Measurements from ENCODE around the gene ARHGEF19.
"Not testable (repeated sequence)": the region's sequence is repeated elsewhere in the genome, so short reads cannot be mapped to it uniquely, and the experiment has no call there.

DNA sequence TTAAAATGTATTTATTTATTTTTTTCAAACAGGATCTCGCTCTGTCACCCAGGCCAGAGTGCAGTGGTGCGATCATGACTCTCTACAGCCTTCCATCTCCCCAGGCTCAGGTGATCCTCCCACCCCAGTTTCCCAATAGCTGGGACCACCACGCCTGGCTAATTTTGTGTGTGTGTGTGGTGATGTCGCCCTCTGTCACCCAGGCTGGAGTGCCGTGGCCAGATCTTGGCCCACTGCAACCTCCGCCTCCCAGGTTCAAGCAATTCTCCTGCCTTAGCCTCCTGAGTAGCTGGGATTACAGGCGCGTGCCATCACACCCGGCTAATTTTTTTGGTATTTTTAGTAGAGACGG lies 44.3 kb downstream of the ARHGEF19 start:
- TF ChIP-seq, protein P1, sequence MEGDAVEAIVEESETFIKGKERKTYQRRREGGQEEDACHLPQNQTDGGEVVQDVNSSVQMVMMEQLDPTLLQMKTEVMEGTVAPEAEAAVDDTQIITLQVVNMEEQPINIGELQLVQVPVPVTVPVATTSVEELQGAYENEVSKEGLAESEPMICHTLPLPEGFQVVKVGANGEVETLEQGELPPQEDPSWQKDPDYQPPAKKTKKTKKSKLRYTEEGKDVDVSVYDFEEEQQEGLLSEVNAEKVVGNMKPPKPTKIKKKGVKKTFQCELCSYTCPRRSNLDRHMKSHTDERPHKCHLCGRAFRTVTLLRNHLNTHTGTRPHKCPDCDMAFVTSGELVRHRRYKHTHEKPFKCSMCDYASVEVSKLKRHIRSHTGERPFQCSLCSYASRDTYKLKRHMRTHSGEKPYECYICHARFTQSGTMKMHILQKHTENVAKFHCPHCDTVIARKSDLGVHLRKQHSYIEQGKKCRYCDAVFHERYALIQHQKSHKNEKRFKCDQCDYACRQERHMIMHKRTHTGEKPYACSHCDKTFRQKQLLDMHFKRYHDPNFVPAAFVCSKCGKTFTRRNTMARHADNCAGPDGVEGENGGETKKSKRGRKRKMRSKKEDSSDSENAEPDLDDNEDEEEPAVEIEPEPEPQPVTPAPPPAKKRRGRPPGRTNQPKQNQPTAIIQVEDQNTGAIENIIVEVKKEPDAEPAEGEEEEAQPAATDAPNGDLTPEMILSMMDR (IDR thresholded peaks at IDR 0.05) = not testable (repeated sequence)
- TF ChIP-seq POLR2A (IDR thresholded peaks at IDR 0.05) = not testable (repeated sequence)

Measured in thyroid gland (tissue), 4 donors.